Gastrocnemius medialis (tissue), 4 donors: Measurements from ENCODE around the gene RAB7A.

Source experiments
- CTCF ChIP-seq, 5 experiments: fragments of 450-650 bp in 3 of 5; fragments of 200-600 bp in 2 of 5; sonication (generic) in 2 of 5; IDR thresholded peaks in 4 of 5; conservative IDR thresholded peaks in 1 of 5; 1 replicate in 4 of 5; 2 replicates in 1 of 5; pipeline ENCODE4 v1.5.1; 2016 to 2019; ENCODE audit warnings: antibody characterized with exemption in 5 of 5, mild to moderate bottlenecking in 3 of 5, moderate library complexity in 3 of 5
- POLR2A ChIP-seq, 2 donors: fragments of 450-650 bp; IDR thresholded peaks; one replicate each; pipeline ENCODE4 v1.6.1; 2017; ENCODE audit warnings: antibody characterized with exemption in 2 of 2, mild to moderate bottlenecking in 2 of 2, moderate library complexity in 2 of 2

- TF ChIP-seq CTCF (IDR thresholded peaks at IDR 0.05 in 4 of 5, conservative IDR thresholded peaks at IDR 0.05 in 1 of 5) (no peak), POLR2A (IDR thresholded peaks at IDR 0.05) (no peak)
Observed at GRCh38 chr3:128703561-128703960, 22.4 kb upstream of the RAB7A start.
